OCI-LY1 (cell line): Measurements from ENCODE around the gene PXYLP1.

Source experiments
- CTCF ChIP-seq: fragments of 200-600 bp; sonication (generic), shearing (Covaris generic); IDR thresholded peaks from 2 replicates; pipeline ENCODE4 v1.5.1; 2017; ENCODE audit warnings: mild to moderate bottlenecking, antibody characterized with exemption, low read length, moderate library complexity, mixed read lengths
- EZH2 ChIP-seq: fragments of 200-600 bp; sonication (generic), shearing (Covaris generic); IDR thresholded peaks from 2 replicates; pipeline ENCODE4 v1.8.0; 2017; ENCODE audit warnings: borderline replicate concordance, mixed run types, mild to moderate bottlenecking, antibody characterized with exemption, low read length, moderate library complexity, mixed read lengths

- TF ChIP-seq CTCF (no peak), EZH2 (no peak)
These were observed 106.4 kb downstream of the PXYLP1 start for GRCh38 chr3:141337991-141338390.
